HG02938 (cell line): ENCODE data around the gene SIM2.
"Not testable (repeated sequence)": the region's sequence is repeated elsewhere in the genome, so short reads cannot be mapped to it uniquely, and the experiment has no call there.

ENCODE experiments used
- ATAC-seq: cut with Tn5 transposase; IDR thresholded peaks from one replicate; pipeline ENCODE4 v1.9.1; 2021; ENCODE audit warnings: mild to moderate bottlenecking, moderate library complexity; ENCODE audit not compliant: unreplicated experiment

SIM2 gene, protein sequence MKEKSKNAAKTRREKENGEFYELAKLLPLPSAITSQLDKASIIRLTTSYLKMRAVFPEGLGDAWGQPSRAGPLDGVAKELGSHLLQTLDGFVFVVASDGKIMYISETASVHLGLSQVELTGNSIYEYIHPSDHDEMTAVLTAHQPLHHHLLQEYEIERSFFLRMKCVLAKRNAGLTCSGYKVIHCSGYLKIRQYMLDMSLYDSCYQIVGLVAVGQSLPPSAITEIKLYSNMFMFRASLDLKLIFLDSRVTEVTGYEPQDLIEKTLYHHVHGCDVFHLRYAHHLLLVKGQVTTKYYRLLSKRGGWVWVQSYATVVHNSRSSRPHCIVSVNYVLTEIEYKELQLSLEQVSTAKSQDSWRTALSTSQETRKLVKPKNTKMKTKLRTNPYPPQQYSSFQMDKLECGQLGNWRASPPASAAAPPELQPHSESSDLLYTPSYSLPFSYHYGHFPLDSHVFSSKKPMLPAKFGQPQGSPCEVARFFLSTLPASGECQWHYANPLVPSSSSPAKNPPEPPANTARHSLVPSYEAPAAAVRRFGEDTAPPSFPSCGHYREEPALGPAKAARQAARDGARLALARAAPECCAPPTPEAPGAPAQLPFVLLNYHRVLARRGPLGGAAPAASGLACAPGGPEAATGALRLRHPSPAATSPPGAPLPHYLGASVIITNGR

DNA sequence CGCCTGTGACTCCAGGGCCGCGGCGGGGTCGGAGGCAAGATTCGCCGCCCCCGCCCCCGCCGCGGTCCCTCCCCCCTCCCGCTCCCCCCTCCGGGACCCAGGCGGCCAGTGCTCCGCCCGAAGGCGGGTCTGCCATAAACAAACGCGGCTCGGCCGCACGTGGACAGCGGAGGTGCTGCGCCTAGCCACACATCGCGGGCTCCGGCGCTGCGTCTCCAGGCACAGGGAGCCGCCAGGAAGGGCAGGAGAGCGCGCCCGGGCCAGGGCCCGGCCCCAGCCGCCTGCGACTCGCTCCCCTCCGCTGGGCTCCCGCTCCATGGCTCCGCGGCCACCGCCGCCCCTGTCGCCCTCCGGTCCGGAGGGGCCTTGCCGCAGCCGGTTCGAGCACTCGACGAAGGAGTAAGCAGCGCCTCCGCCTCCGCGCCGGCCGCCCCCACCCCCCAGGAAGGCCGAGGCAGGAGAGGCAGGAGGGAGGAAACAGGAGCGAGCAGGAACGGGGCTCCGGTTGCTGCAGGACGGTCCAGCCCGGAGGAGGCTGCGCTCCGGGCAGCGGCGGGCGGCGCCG lies at the start of gene SIM2:
Gene SIM2, plus strand, starts transcription at position 135 of the 565 bp plus-strand sequence. CDS start 632 bp downstream, outside the sequence.
- no peak for ATAC-seq

DNA sequence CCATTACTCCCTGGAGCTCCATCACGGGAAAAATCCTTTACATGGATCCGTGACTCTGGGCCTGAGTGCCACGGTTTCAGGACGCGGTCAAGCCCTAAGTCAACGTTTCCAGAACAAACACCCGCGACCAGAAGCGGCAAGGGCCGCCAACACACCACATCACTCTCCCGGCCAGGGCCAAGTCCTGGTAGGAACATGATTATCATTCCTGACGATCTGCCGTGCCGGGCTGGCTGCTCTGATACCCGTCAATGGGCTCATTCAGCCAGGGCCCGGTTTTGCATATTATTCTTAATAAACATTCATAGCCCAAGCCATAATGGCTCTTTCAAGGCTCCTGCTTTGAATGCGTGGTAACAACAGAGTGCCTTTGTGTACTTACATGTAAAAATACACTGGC lies 44.6 kb upstream of the SIM2 start:
- ATAC-seq = no peak

DNA sequence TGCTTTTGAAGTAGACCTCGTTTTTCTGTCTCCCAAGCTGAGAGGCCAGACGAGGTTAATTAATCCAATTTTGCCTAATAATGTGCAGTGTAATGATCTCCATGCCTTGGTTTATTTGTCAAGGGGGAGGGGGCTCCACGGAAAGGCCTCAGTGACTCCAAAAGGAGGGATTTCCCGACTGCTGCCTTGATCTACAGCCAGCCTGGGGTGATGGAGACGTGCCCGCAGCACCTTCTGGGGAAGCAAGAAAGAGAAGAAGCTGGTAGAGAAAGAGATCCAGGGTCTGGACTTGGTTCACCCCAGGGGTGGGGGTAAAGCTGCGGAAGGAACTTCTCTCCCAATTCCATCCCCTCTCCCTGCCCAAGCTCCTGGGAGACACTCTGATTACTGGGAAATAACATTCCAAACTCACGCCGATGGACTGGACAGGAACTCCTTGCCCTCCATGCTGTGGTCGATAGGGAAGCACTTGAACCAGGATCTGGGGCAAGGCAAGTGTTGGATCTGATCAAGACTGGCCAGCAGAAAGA lies 44.1 kb upstream of the SIM2 start:
- no peak for ATAC-seq

DNA sequence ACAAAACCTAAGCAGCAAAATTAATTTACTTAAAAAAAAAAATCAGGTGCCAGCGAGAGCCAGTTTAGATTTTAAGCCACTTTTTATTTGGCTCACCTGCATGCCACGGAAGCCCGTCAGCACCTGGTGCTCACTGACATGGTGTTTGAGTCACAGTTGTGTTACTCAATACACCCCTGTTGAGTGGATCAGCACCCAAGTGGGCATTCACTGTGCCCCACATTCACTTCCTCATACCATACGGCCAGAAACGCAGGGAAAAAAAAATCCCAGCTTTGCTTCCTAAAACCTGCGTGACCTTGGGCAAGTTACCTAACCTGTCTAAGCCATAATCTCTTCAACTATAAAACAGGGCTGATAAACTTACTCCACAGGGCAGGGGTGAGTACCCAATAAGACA lies 42.8 kb upstream of the SIM2 start:
- no peak for ATAC-seq

DNA sequence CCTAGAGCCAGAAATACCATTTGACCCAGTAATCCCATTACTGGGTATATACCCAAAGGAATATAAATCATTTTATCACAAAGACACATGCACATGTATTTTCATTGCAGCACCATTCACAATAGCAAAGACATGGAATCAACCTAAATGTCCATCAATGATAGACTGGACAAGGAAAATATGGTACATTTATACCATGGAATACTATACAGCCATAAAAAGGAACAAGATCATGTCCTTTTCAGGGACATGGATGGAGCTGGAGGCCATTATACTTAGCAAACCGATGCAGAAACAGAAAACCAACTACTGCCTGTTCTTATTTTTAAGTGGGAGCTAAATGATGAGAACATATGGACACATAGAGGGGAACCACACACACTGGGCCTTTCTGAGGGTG lies 41.6 kb upstream of the SIM2 start:
- not testable (repeated sequence) for ATAC-seq

DNA sequence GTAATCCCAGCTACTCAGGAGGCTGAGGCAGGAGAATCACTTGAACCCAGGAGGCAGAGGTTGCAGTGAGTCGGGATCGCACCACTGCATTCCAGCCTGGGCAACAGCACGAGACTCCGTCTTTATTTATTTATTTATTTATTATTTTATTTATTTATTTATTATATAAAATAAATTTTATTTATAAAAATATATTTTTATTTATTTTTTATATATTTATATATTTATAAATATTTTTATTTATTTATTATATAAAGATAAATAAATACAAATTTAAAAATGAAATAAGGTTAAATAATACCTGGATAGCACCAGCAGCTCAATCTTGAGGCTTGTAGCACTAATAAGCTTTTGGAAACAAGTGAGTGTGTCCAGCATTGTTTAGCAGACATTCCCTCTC lies 40.9 kb upstream of the SIM2 start:
- ATAC-seq = no peak

DNA sequence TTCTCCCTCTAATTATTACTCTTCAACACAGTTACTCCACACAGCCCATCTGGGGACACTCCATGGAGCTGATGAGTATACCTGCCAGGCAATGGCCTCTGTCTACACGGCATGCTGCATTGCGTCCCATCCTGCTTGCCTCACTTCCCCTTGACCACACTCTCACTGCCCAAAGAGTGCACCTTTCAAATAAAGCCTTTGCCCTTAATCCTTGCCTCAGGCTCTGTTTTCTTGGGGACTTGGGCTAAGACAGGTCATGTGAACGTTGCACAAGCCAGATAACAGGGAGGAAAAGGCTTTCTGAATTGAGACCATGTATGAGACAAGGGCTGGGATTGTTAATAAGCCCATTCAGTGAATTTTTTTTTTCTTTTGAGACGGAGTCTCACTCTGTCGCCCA lies 40.0 kb upstream of the SIM2 start:
- no peak for ATAC-seq

DNA sequence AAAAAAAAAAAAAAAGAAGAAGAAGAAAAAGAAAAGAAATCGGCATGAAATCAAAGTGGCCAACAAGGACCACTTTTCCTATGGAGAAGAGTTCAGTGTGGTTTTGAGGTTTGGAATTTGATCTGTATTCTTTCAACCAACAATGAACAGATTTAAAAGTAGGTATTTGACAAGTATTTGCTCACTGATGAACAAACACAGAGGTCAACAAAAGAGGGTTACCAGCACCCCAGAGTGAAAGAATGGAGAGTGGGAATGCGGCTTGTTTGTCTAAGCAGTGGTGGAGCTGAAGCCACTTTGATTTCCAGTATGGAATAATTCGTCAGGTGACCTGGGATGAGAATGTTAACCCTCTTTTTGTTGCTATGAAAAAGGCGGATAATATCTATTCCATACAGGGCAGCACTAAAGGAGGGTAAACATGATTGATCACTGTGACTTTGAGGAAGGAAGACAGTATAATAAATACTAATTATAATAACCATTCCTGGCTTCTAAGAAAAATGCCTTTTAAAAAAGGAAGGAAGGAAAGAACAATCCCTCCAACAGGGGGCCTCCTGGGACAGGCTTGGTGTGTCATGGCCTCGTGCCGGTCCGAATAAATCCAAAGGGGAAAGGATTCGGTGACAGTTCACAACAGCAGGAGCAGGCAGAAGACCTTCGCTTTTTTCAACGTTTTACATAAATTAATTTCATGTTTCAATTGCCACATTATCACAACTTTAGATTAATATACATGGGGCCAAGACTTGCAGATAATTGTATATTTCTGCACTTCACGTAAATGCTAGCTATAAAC lies 37.2 kb upstream of the SIM2 start:
- ATAC-seq = no peak

DNA sequence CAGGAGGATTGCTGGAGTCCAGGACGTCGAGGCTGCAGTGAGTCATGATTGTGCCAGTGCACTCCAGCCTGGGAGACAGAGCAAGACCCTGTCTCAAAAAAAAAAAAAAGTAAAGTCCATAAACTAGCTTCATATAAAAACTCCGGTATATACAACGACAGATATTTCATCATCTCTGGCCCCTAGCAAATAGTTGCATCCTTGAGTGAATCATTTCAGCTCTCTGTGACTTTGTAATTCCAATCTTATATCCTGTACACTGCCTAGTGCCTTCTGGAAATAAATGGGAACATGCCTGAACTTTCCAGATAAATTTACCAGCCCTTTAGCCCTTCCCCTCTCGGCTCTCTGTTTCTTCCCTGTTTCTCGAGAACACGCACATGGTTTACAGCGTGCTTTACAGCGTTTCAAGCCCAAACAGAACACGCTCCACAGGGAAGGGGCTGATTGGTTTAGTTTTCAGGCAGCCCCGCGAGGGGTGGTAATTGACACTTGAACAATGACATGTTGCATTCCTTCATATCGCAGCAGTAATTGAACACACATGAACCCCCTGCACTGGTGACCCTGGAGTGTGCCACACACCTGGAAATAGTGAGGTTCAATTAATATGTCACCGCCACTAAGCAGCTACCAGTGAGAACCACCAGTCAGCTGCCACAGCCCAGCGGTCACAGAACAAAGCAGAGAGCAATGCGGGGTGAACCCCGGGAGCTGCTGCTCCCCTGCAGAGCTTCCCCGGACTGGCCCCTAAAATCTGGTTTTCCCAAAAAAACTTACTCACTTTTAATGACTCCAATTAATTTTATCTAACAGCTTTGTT lies 35.7 kb upstream of the SIM2 start:
- ATAC-seq = no peak

DNA sequence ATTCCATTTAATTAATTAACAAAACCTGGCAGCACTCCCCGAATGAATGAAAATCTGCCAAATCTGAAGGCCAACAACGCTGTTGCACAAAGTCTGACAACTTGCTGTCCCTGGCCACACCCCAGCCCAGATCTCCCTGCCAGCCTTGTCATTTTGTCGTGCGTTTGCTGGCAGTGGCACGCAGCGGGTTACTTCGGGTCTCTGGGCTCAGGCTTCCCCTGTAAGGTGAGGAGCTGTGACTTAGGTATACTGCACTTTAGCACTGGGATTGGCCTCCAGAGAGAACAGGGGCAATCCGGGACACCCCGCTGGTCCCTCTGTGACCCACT lies 34.3 kb upstream of the SIM2 start:
- no peak for ATAC-seq

DNA sequence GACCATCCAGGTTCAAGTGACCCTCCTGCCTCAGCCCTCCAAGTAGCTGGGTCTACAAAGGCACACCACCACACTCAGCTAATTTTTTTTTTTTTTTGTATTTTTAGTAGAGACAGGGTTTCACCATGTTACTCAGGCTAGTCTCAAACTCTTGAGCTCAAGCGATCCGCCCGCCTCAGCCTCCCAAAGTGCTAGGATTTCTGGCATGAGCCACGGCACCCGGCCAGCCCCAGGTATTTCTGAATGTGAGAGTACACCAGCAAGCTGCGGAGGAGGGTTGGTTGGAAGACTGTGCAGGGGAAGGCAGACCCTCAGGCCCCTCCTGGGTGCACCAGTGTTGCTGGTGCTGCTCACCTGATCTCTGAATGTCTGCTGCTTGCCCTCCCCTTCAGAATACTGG lies 33.1 kb upstream of the SIM2 start:
- ATAC-seq = no peak

DNA sequence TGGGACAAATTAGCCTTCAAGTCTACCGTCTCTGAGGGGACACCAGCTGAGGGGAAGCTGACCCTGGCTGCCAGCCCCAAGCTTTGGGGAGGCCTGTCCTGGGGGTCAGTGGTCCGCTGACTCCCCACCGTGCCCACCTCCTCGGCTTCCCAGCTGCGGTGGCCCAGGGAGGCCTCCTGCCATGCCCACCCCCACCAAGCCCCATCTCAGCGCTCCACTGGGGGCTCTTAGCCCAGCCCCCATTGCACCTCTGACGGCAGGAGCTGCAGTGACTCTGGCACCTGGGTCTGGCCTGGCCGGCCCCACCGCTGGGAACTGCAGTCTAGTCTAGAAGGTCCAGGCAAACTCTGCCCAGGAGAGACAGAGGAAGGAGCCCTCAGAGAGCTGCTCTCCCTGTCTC lies 30.2 kb upstream of the SIM2 start:
- ATAC-seq = no peak

DNA sequence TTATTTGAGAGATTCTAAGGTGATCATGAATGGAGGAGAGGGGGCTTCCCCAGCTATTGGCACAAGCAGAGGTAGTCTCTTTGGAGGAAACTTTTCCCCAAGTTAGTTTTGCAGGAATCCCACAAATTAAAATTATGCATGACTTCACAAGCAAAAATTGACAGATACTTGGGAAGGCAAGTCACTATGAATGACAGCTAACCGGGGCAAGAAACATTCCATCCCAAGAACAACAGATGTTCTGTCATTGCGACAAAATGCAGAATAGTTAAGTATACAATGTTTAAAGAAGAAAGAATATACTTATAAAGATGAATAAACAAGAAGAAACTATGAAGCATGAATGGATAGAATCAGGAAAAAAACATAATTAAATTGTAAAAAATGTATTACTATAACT lies 27.1 kb upstream of the SIM2 start:
- no peak for ATAC-seq

DNA sequence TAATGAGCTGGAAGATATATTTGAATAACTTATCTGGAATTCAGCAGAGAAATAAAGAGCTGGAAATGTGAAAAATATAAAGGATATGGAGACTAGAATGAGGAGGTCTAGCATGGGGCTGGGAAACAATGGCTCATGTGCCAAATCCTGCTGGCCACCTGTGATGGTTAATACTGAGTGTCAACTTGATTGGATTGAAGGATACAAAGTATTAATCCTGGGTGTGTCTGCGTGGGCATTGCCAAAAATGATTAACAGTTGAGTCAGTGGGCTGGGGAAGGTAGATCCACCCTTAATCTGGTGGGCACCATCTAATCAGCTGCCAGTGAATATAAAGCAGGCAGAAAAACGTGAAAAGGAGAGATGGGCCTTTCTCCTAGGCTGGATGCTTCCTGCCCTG lies 26.6 kb upstream of the SIM2 start:
- ATAC-seq = not testable (repeated sequence)

DNA sequence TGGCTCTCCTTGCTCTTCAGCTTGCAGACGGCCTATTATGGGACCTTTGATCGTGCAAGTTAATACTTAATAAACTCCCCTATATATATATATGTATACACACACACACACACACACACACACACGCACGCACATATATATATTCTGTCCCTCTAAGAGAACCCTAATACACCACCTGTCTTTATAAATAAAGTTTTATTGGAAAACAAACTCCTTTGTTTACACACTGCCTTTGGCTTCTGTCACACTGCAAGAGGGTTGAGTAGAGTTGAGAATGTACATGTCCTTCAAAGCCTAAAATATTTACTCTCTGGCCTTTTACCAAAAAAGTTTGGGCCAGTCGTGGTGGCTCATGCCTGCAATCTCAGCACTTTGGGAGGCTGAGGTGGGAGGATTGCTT lies 26.2 kb upstream of the SIM2 start:
- no peak for ATAC-seq

DNA sequence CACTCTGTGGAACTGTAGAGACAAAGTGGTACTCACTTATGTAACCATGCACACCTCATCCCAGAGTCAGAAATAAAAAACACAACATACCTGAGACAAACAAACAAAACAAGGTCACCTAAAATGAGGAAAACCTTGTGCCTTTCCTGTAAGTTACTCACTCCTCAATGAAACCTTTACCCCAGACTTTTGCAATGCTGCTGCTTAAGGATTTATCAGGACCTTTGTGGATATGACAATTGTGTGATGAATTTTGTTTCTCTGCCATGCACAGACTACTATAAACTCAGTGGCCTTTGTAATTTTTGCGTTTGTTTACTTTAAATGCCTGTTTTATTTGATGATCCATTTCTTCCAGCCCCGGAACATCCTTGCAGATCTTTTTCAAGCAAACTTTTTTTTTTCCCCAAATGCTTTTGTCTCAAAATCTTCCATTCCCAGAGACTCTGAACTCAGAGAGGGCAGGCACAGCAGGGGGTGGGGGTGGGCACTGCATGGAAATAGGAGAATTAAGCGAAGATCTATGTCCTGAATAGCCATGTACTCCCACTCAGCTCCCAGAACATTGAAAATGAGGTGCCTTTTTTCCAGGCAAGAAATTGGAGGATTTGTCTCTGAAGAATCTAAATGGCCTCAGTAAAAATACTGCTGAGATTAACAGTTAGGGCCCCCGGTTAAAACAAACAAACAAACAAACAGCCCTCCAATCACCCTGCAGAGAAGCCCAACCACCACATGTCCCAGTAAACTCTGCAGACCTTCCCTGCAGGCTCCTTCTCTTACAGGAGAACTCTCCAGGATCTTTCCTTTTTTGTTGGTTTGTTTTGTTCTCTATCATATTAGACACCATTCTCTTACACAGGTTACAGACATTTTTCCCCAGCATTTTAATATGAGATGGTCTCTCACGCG lies 22.6 kb upstream of the SIM2 start:
- no peak for ATAC-seq

DNA sequence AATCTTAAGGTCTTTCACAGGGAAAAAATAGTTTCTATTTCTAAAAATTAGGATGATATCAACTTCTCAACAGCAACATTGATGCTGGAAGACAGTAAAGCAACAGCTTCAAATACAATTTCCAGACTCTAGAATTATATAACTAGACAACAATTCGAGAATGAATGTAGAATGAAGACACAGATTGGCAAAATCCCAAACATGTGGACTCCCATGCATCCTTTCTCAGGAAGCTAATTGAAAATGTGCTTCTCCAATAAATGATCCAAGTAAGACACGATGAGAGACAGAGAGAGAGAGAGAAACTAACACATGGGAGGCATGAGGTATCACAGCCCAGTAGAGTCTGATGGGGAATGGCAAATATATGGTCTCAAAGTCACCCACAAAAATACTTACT lies 21.5 kb upstream of the SIM2 start:
- ATAC-seq = no peak

DNA sequence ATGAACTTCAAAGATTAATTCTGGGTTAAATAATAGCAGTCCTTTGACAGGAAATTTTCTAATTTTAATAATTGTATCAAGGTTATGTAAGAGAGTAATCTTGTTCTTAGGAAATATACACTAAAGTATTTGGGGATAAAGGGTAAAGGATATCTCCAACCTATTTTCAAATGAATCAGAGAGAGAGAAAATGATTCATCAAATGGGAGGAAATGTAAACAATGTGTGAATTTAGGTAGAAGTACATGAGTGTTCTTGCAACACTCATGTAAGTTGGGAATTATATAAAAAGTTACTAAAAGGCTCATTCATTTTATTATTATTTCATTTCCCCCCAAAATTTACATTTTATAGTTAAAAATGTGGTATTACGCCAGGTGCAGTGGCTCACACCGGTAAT lies 20.4 kb upstream of the SIM2 start:
- ATAC-seq = no peak

DNA sequence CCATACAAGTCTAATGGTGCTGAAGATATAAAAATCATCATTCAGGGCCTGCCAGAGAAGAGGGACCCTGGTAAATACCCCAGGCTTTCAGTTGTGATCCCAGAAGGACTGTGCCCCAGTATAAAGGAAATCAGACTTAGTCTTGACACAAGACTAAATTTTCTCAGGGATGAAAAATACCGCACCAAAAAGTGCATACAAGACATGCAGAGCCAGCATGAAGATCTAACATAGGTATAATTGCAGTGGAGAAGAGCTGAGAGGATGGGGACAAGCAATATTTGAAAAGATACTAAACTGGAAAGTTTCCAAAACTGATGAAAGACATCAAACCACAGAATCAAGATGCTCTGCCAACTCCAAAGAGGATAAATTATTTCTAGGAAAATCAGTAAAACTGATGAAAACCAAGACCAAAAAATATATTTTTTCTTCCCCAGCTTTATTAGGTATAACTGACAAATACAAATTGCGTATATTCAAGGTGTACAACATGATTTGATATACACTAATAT lies 17.7 kb upstream of the SIM2 start:
- ATAC-seq = no peak
